ENCODE results near the gene AHSA1. TPM values are rescaled to one million over a fixed set of nuclear protein-coding genes. Genes with fewer than 3 reads are reported as not detected.

The AHSA1 gene
- total and polyA plus RNA-seq, 9 donors, result 57.3 to 205 (median 96.6) TPM

GRCh38 chr14:77505031-77505430 is 47.1 kb downstream of the AHSA1 start:
- Histone ChIP-seq H3K27me3 (no peaks in the 10 kb centered on the region), H3K9me3 (no peaks in the 10 kb centered on the region), H3K36me3 (no peaks in the 10 kb centered on the region), H3K4me3 (no peak overlapping the region), H3K4me1 (ENCODE audit: insufficient read depth) (no peaks in the 10 kb centered on the region), H3K27ac (no peak overlapping the region)
- intact Hi-C loops (cut with DNase I), result no loop called here
- 65 to 72% (median 71%) methylated on average over 4 of the region's 4 CpGs for WGBS, 3 donors
- no peak for DNase-seq
- TF ChIP-seq CTCF (IDR thresholded peaks at IDR 0.05) (no peak), POLR2A (IDR thresholded peaks at IDR 0.05) (no peak), EP300 (IDR thresholded peaks at IDR 0.05) (no peak)

- H3K4me3 ChIP-seq, result no peak overlapping the region
- WGBS, 3 donors, result 98 to 100% (median 98%) methylated on average over 3 of the region's 3 CpGs
- H3K9me3 ChIP-seq, result no peaks in the 10 kb centered on the region
- no peak for TF ChIP-seq POLR2A (IDR thresholded peaks at IDR 0.05)
- intact Hi-C loops (cut with DNase I), result no loop called here
- no peaks in the 10 kb centered on the region for H3K27me3 ChIP-seq
- no peak overlapping the region for H3K27ac ChIP-seq
- no peaks in the 10 kb centered on the region for H3K4me1 ChIP-seq (ENCODE audit: insufficient read depth)
- no peak for DNase-seq
- H3K36me3 ChIP-seq, result no peaks in the 10 kb centered on the region
Measured at GRCh38 chr14:77507762-77508161, 49.9 kb downstream of the AHSA1 start.

- 86 to 91% (median 89%) methylated on average over 4 of the region's 4 CpGs for WGBS, 3 donors
- intact Hi-C loops (cut with DNase I), result no loop called here
- Histone ChIP-seq H3K36me3 (no peaks in the 10 kb centered on the region), H3K4me3 (no peak overlapping the region), H3K4me1 (ENCODE audit: insufficient read depth) (no peaks in the 10 kb centered on the region), H3K9me3 (no peaks in the 10 kb centered on the region), H3K27me3 (no peaks in the 10 kb centered on the region), H3K27ac (no peak overlapping the region)
- DNase-seq, result no peak
- TF ChIP-seq EP300 (IDR thresholded peaks at IDR 0.05), result no peak
- TF ChIP-seq POLR2A (IDR thresholded peaks at IDR 0.05), result no peak
- TF ChIP-seq CTCF (IDR thresholded peaks at IDR 0.05), result no peak
Measured at GRCh38 chr14:77508249-77508648, 50.4 kb downstream of the AHSA1 start.

- intact Hi-C loops (cut with DNase I), result no loop called here
- DNase-seq, result no peak
- Histone ChIP-seq H3K4me1 (ENCODE audit: insufficient read depth) (no peaks in the 10 kb centered on the region), H3K27me3 (no peaks in the 10 kb centered on the region), H3K36me3 (no peaks in the 10 kb centered on the region), H3K4me3 (no peak overlapping the region), H3K27ac (no peak overlapping the region), H3K9me3 (no peaks in the 10 kb centered on the region)
- TF ChIP-seq POLR2A (IDR thresholded peaks at IDR 0.05) (no peak), CTCF (IDR thresholded peaks at IDR 0.05) (no peak), EP300 (IDR thresholded peaks at IDR 0.05) (no peak)
- WGBS, 3 donors, result 90 to 93% (median 91%) methylated on average over 3 of the region's 3 CpGs
Measured at GRCh38 chr14:77508876-77509275, 51.0 kb downstream of the AHSA1 start.

- TF ChIP-seq EP300 (IDR thresholded peaks at IDR 0.05) (no peak), POLR2A (IDR thresholded peaks at IDR 0.05) (no peak), CTCF (IDR thresholded peaks at IDR 0.05) (no peak)
- DNase-seq, result no peak
- intact Hi-C loops (cut with DNase I), result no loop called here
Measured at GRCh38 chr14:77509366-77509765, 51.5 kb downstream of the AHSA1 start.

More at GRCh38 chr14:77509366-77509765, 51.5 kb downstream of the AHSA1 start:
- H3K4me1 ChIP-seq (ENCODE audit: insufficient read depth), result no peaks in the 10 kb centered on the region
- no peak overlapping the region for H3K4me3 ChIP-seq
- no peaks in the 10 kb centered on the region for H3K9me3 ChIP-seq
- 93 to 97% (median 94%) methylated on average over 4 of the region's 4 CpGs for WGBS, 3 donors
- no peak overlapping the region for H3K27ac ChIP-seq
- H3K36me3 ChIP-seq, result no peaks in the 10 kb centered on the region
- no peaks in the 10 kb centered on the region for H3K27me3 ChIP-seq
